Measurements from ENCODE around the gene MICU2.

DNA sequence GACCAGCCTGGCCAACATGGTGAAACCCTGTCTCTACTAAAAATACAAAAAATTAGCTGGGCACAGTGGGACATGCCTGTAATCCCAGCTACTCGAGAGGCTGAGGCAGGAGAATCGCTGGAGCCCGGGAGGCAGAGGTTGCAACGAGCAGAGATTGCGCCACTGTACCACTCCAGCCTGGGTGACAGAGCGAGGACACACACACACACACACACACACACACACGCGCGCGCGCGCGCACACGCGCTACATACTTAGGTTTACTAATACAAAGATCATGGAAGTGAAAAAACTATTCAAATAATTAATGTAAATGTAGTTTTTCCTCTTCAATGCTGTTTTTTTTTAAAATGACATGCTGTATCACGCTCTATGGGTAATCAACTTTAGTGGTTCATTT lies 86.4 kb downstream of the MICU2 start:
- no peak for TF ChIP-seq CTCF (IDR thresholded peaks at IDR 0.05; ENCODE audit: insufficient read depth, low read length, poor library complexity, severe bottlenecking)
- no peak for TF ChIP-seq EZH2phosphoT487 (conservative IDR thresholded peaks at IDR 0.05; ENCODE audit: low read length)
